Heart left ventricle (tissue), 13 donors: Measurements from ENCODE around the gene GPX2.

Experiments
- CTCF ChIP-seq, 12 donors: fragments of 200-600 bp; sonication (generic) in 4 of 12; IDR thresholded peaks; one replicate each; pipeline versions ENCODE4 v1.5.0 to v1.8.0; 2018 to 2022; ENCODE audit warnings: antibody characterized with exemption in 12 of 12, mild to moderate bottlenecking in 5 of 12
- POLR2A ChIP-seq, 2 donors: fragments of 450-650 bp; IDR thresholded peaks; one replicate each; pipeline ENCODE4 v1.6.1; 2017; ENCODE audit warnings: antibody characterized with exemption in 2 of 2, mild to moderate bottlenecking in 2 of 2, moderate library complexity in 2 of 2
- donor health status: ischemic (EF 13 %, LVEDD 7.1; RV severe dilation, severe dysfunction).
- donor health status: DM: no; HTN: yes; CAD: no.
- donor health status: DM: no; HTN: no; CAD: no.
- donor health status: ischemic (EF 25% LVEDD 6.9; RV normal size, moderate dysfunction).
- donor health status: ischemic (EF 25% LVEDD 5.7; RV mildly dilated, moderate dysfunction).
- donor health status: ischemic (EF 35%, LVEDD 5.7; RV mildly dilated, moderate dysfunction).
- donor health status: nonischemic (EF 11% LVEDD 7.7; RV severe dilation, severe dysfunction).
- donor health status: DM: yes; HTN: yes; CAD: no.
- donor health status: PGD.
- donor health status: ischemic (EF 29% LVEDD 5.4; RV normal size, mild dysfunction).
- donor health status: nonischemic (EF 23%, LVEDD 6.1; RV moderate dilation, normal function).

GRCh38 chr14:64951724-64952123 is 9.2 kb upstream of the GPX2 start:
- TF ChIP-seq POLR2A (IDR thresholded peaks at IDR 0.05) (no peak), CTCF (IDR thresholded peaks at IDR 0.05) (no peak)
